ENCODE data around the gene ACTR2. TPM values are rescaled to one million over a fixed set of nuclear protein-coding genes. Genes with fewer than 3 reads are reported as not detected.
"Not testable (repeated sequence)": the region's sequence is repeated elsewhere in the genome, so short reads cannot be mapped to it uniquely, and the experiment has no call there.

Gene ACTR2
- polyA plus RNA-seq, 4 donors: 76.7 to 185 (median 101) TPM

DNA sequence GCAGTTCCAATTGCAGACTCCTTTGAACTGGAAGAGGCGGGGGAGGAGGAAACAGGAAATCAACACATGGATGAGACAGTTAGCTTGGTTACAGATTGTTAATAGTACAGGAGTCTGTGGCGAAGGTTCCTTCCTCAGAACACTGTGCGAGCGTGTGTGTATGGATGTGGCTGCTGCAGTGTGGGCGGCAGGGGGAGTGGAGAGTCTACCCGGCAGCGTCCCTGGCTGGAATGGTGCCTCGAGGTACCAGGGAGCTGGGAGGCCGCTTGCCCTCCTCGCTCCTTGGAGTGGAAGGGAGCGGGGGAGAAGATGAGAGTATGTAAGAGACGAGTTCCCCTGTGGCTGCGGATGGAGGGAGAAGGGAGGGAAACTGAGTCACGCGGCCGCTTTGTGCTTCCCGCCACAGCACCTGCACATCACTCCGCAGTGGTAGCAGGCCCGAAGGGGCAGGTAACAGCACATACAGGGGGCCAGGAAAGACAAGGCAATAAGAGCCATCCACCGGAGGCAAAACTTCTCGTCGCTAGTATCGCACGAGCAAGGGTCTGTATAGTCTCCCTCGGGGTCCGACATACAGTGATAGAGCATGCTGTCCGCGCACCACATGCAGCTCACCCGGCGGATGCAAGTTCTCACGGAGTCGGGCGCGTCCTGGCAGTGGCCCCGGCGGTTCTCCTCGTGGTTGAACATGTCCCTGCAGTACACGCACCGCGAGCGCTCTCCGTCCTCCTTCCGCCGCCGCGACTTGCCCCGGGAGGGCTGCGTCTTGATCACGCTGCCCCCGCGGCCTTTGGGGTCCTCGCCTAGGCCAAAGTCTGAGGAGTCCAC, 85.7 kb downstream of the ACTR2 start:
- Histone ChIP-seq H3K9me3 (ENCODE audit: control insufficient read depth in 2 of 2, insufficient read depth in 1 of 2, low read depth in 1 of 2, low read length in 1 of 2) (no peaks in the 10 kb centered on the region), H3K27ac (ENCODE audit: low read depth in 1 of 3, low read length in 2 of 3) (no peak overlapping the region), H3K4me3 (ENCODE audit: low read depth in 1 of 3, low read length in 3 of 3) (no peak overlapping the region), H3K27me3 (ENCODE audit: control insufficient read depth in 3 of 3, insufficient read depth in 3 of 3, low read length in 3 of 3) (no peaks in the 10 kb centered on the region), H3K4me1 (ENCODE audit: control insufficient read depth in 3 of 3, insufficient read depth in 2 of 3, low read depth in 1 of 3, low read length in 2 of 3) (peaks cover 0 to 3% (median 0%) of the 10 kb centered on the region in 3 donors), H3K36me3 (ENCODE audit: control insufficient read depth in 3 of 3, insufficient read depth in 2 of 3, low read depth in 1 of 3, low read length in 3 of 3) (peaks cover 3 to 54% (median 7%) of the 10 kb centered on the region in 3 donors)
- DNase-seq (no peak), FAIRE-seq (no peak)
- WGBS, 3 donors: 94 to 96% (median 94%) methylated on average over 52 of the region's 52 CpGs

DNA sequence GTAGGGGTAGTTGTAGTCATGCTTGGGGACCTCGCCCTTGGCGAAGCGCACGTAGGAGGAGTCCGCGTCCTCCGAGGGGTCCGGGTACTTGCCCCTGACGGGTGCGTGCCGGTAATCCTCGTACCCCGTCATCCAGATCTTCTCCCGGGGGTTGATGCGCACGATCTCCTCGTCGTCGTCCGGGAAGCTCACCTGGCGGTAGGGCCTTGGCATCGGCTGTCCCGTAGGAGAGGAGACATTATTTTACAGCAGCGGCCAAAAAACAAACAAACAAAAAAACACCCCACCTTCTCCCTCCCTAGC, 86.3 kb downstream of the ACTR2 start:
- FAIRE-seq: no peak
- H3K9me3 ChIP-seq (ENCODE audit: control insufficient read depth in 2 of 2, insufficient read depth in 1 of 2, low read depth in 1 of 2, low read length in 1 of 2): no peaks in the 10 kb centered on the region
- H3K4me1 ChIP-seq (ENCODE audit: control insufficient read depth in 3 of 3, insufficient read depth in 2 of 3, low read depth in 1 of 3, low read length in 2 of 3): peaks cover 0 to 3% (median 0%) of the 10 kb centered on the region in 3 donors
- H3K27ac ChIP-seq (ENCODE audit: low read depth in 1 of 3, low read length in 2 of 3): no peak overlapping the region
- H3K36me3 ChIP-seq (ENCODE audit: control insufficient read depth in 3 of 3, insufficient read depth in 2 of 3, low read depth in 1 of 3, low read length in 3 of 3): peaks cover 3 to 54% (median 7%) of the 10 kb centered on the region in 3 donors
- no peak for DNase-seq
- 96 to 97% (median 97%) methylated on average over 21 to 24 of the region's 24 CpGs for WGBS, 3 donors
- H3K4me3 ChIP-seq (ENCODE audit: low read depth in 1 of 3, low read length in 3 of 3): no peak overlapping the region
- H3K27me3 ChIP-seq (ENCODE audit: control insufficient read depth in 3 of 3, insufficient read depth in 3 of 3, low read length in 3 of 3): no peaks in the 10 kb centered on the region

DNA sequence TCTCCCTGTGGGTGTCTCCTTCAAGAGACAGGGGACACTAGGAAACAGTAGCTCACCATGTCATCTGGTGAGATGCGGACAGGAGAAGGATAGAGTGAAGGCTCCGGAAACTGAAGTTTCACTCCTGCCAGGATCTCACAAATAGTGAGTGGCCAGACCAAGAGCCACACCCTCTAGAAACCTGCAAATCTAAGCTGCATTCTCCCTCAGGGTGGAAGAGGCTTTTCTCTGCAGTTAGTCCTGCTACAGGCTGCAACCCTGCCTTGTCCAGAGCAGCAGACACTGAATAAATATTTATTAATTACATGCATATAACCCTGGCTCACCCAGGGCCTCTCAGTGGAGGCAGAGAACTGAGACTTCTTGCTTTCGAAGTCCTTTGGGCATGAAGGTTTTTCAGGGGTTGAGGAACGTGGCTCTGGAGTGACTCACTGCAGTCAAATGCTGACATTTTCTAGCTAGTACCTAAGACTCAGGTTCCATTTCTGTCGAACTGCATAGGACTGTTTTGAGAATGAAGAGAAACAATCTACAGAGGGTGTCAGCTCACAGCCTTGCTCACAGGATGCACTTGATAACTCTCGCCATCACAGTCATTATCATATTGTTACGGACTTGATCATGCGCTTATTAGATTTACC, 87.3 kb downstream of the ACTR2 start:
- WGBS, 3 donors: 84 to 96% (median 87%) methylated on average over 8 of the region's 8 CpGs
- Histone ChIP-seq H3K4me1 (ENCODE audit: control insufficient read depth in 3 of 3, insufficient read depth in 2 of 3, low read depth in 1 of 3, low read length in 2 of 3) (peaks cover 2 to 5% (median 3%) of the 10 kb centered on the region in 3 donors), H3K27ac (ENCODE audit: low read depth in 1 of 3, low read length in 2 of 3) (no peak overlapping the region), H3K4me3 (ENCODE audit: low read depth in 1 of 3, low read length in 3 of 3) (no peak overlapping the region), H3K9me3 (ENCODE audit: control insufficient read depth in 2 of 2, insufficient read depth in 1 of 2, low read depth in 1 of 2, low read length in 1 of 2) (peaks cover 0 to 4% of the 10 kb centered on the region in 2 donors), H3K27me3 (ENCODE audit: control insufficient read depth in 3 of 3, insufficient read depth in 3 of 3, low read length in 3 of 3) (no peaks in the 10 kb centered on the region), H3K36me3 (ENCODE audit: control insufficient read depth in 3 of 3, insufficient read depth in 2 of 3, low read depth in 1 of 3, low read length in 3 of 3) (peaks cover 3 to 55% (median 7%) of the 10 kb centered on the region in 3 donors)
- no peak for FAIRE-seq
- no peak for DNase-seq

DNA sequence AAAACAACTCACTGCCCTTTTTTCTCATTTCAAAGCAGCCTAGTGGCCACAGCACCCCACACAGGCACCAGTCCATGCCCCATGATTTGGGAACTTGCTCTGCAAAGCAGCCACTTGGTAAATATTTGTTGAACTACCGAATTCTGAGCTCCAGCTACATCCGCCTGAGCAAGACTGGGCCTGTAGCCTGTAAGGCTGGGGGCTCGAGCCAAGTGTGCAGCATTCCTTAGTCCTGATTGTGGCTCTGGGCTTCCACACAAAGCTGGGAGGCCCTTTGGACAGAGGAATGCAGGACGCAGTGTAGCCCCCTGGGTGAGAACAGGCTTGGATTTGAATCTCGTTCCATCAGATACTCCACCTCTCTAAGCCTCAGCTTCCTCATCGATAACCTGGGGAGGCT, 88.4 kb downstream of the ACTR2 start:
- FAIRE-seq: no peak
- Histone ChIP-seq H3K4me1 (ENCODE audit: control insufficient read depth in 3 of 3, insufficient read depth in 2 of 3, low read depth in 1 of 3, low read length in 2 of 3) (peaks cover 2 to 15% (median 9%) of the 10 kb centered on the region in 3 donors), H3K27ac (ENCODE audit: low read depth in 1 of 3, low read length in 2 of 3) (peak overlapping the region in 1 of 3 donors; percentile 11), H3K9me3 (ENCODE audit: control insufficient read depth in 2 of 2, insufficient read depth in 1 of 2, low read depth in 1 of 2, low read length in 1 of 2) (peaks cover 0 to 4% of the 10 kb centered on the region in 2 donors), H3K27me3 (ENCODE audit: control insufficient read depth in 3 of 3, insufficient read depth in 3 of 3, low read length in 3 of 3) (no peaks in the 10 kb centered on the region), H3K4me3 (ENCODE audit: low read depth in 1 of 3, low read length in 3 of 3) (no peak overlapping the region), H3K36me3 (ENCODE audit: control insufficient read depth in 3 of 3, insufficient read depth in 2 of 3, low read depth in 1 of 3, low read length in 3 of 3) (peaks cover 3 to 50% (median 7%) of the 10 kb centered on the region in 3 donors)
- 65 to 74% (median 72%) methylated on average over 6 of the region's 6 CpGs for WGBS, 3 donors
- DNase-seq: no peak

DNA sequence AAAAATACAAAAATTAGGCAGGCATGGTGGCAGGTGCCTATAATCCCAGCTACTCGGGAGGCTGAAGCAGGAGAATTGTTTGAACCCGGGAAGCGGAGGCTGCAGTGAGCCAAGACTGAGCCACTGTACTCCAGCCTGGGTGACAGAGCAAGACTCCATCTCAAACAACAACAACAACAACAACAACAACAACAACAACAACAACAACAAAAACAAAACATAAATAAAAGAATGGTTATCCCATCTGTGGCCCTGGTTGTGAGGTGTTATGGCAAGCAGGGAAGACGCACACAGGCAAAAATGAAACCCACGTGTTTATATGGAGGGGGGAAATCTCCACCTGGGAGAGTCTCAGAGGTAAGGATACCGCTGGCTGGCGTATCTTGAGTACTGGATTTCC, 89.7 kb downstream of the ACTR2 start:
- WGBS, 3 donors: 94 to 96% (median 95%) methylated on average over 7 of the region's 7 CpGs
- not testable (repeated sequence) for H3K27ac ChIP-seq (ENCODE audit: low read depth in 1 of 3, low read length in 2 of 3); H3K4me3 ChIP-seq (ENCODE audit: low read depth in 1 of 3, low read length in 3 of 3); H3K9me3 ChIP-seq (ENCODE audit: control insufficient read depth in 2 of 2, insufficient read depth in 1 of 2, low read depth in 1 of 2, low read length in 1 of 2); DNase-seq; FAIRE-seq; H3K27me3 ChIP-seq (ENCODE audit: control insufficient read depth in 3 of 3, insufficient read depth in 3 of 3, low read length in 3 of 3)
- Histone ChIP-seq H3K36me3 (ENCODE audit: control insufficient read depth in 3 of 3, insufficient read depth in 2 of 3, low read depth in 1 of 3, low read length in 3 of 3) (peaks cover 3 to 42% (median 7%) of the 10 kb centered on the region in 3 donors), H3K4me1 (ENCODE audit: control insufficient read depth in 3 of 3, insufficient read depth in 2 of 3, low read depth in 1 of 3, low read length in 2 of 3) (peaks cover 2 to 16% (median 7%) of the 10 kb centered on the region in 3 donors)

DNA sequence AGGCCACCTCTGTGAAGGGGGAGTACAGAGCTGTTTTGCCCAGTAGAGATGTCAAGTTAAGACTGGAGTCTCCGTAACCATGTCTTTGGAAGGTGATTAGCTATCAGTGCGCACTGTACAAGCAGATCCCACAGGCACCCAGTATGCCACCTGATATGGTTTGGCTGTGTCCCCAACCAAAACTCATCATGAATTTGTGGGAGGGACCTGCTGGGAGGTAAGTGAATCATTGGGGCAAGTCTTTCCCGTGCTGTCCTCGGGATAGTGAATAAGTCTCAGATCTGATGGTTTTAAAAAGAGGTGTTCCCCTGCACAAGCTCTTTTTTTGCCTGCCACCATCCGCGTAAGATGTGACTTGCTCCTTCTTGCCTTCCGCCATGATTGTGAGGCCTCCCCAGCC, 90.2 kb downstream of the ACTR2 start:
- peaks cover 2 to 16% (median 7%) of the 10 kb centered on the region in 3 donors for H3K4me1 ChIP-seq (ENCODE audit: control insufficient read depth in 3 of 3, insufficient read depth in 2 of 3, low read depth in 1 of 3, low read length in 2 of 3)
- no peak for FAIRE-seq
- no peak overlapping the region for H3K4me3 ChIP-seq (ENCODE audit: low read depth in 1 of 3, low read length in 3 of 3)
- no peak overlapping the region for H3K27ac ChIP-seq (ENCODE audit: low read depth in 1 of 3, low read length in 2 of 3)
- peaks cover 3 to 41% (median 7%) of the 10 kb centered on the region in 3 donors for H3K36me3 ChIP-seq (ENCODE audit: control insufficient read depth in 3 of 3, insufficient read depth in 2 of 3, low read depth in 1 of 3, low read length in 3 of 3)
- H3K27me3 ChIP-seq (ENCODE audit: control insufficient read depth in 3 of 3, insufficient read depth in 3 of 3, low read length in 3 of 3): no peaks in the 10 kb centered on the region
- no peak for DNase-seq
- WGBS, 3 donors: 96 to 98% (median 97%) methylated on average over 7 of the region's 7 CpGs
- peaks cover 0 to 4% of the 10 kb centered on the region in 2 donors for H3K9me3 ChIP-seq (ENCODE audit: control insufficient read depth in 2 of 2, insufficient read depth in 1 of 2, low read depth in 1 of 2, low read length in 1 of 2)

DNA sequence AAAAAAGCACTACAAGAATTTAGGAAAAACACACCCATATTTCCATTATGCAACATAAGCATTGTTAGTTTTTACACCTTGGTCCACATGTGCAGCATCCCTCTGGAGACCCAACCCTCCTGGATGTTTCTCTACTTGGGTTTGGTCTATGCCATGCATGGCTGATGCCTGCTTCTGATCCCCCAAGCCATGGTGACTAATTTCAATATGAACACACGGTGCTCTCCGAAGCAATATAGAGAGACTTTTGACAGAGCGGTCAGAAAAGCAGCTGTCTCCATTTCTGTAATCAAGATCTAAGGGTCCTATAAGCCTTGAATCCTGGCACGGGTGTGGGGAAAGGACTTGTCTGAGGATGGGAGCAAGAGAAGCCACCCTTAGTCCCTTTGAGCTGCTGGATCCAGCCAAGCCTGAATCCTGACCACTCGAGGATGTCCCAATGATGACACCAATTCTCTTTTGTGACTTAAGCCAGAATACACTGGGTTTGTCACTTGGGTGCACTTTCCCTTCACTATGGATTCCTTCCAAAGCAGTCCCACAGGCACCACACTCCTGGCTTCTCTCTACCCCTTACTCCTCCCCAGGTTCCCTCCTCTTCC, 91.5 kb downstream of the ACTR2 start:
- H3K4me1 ChIP-seq (ENCODE audit: control insufficient read depth in 3 of 3, insufficient read depth in 2 of 3, low read depth in 1 of 3, low read length in 2 of 3): peaks cover 2 to 16% (median 7%) of the 10 kb centered on the region in 3 donors
- no peaks in the 10 kb centered on the region for H3K27me3 ChIP-seq (ENCODE audit: control insufficient read depth in 3 of 3, insufficient read depth in 3 of 3, low read length in 3 of 3)
- WGBS, 3 donors: 77 to 90% (median 81%) methylated on average over 5 of the region's 5 CpGs
- no peak overlapping the region for H3K4me3 ChIP-seq (ENCODE audit: low read depth in 1 of 3, low read length in 3 of 3)
- no peak for FAIRE-seq
- no peak for DNase-seq
- H3K27ac ChIP-seq (ENCODE audit: low read depth in 1 of 3, low read length in 2 of 3): peak overlapping the region; percentile 73 to 82 (median 79)
- peaks cover 3 to 31% (median 4%) of the 10 kb centered on the region in 3 donors for H3K36me3 ChIP-seq (ENCODE audit: control insufficient read depth in 3 of 3, insufficient read depth in 2 of 3, low read depth in 1 of 3, low read length in 3 of 3)
- H3K9me3 ChIP-seq (ENCODE audit: control insufficient read depth in 2 of 2, insufficient read depth in 1 of 2, low read depth in 1 of 2, low read length in 1 of 2): peaks cover 0 to 4% of the 10 kb centered on the region in 2 donors

DNA sequence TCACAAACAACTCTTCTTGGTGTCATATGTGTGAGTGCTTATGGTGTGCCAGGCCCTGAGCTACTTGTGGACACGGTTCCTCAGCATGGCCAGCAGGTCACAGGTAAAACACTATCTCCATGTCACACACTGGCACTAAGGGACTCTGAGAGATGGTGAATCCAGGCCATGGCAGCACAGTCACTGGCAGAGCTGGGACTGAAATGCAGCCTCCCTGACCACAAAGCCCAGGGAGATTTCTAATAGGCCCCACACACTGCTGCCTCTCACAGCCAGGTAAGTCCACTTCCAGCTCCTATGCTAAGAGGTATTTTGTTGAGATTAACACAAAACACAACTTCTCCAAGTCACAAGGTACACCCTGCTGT, 92.0 kb downstream of the ACTR2 start:
- Histone ChIP-seq H3K36me3 (ENCODE audit: control insufficient read depth in 3 of 3, insufficient read depth in 2 of 3, low read depth in 1 of 3, low read length in 3 of 3) (peaks cover 3 to 31% (median 4%) of the 10 kb centered on the region in 3 donors), H3K4me1 (ENCODE audit: control insufficient read depth in 3 of 3, insufficient read depth in 2 of 3, low read depth in 1 of 3, low read length in 2 of 3) (peaks cover 2 to 16% (median 7%) of the 10 kb centered on the region in 3 donors), H3K4me3 (ENCODE audit: low read depth in 1 of 3, low read length in 3 of 3) (no peak overlapping the region), H3K27me3 (ENCODE audit: control insufficient read depth in 3 of 3, insufficient read depth in 3 of 3, low read length in 3 of 3) (no peaks in the 10 kb centered on the region), H3K27ac (ENCODE audit: low read depth in 1 of 3, low read length in 2 of 3) (peak overlapping the region; percentile 73 to 82 (median 79)), H3K9me3 (ENCODE audit: control insufficient read depth in 2 of 2, insufficient read depth in 1 of 2, low read depth in 1 of 2, low read length in 1 of 2) (peaks cover 0 to 4% of the 10 kb centered on the region in 2 donors)
- 71 to 95% (median 85%) methylated on average over 1 of the region's 1 CpG for WGBS, 3 donors
- FAIRE-seq (no peak), DNase-seq (no peak)

All from small intestine (tissue), 7 donors.